Activated effector memory CD4-positive, alpha-beta T cell treated with Interleukin-2 at 50 U/mL for 16 hours (primary cell): ENCODE measurements around the gene SNN.

Experiments used
- DNase-seq: peaks from one replicate; pipeline ENCODE4 v3.0.0-alpha.2; 2020

Gene SNN

DNA sequence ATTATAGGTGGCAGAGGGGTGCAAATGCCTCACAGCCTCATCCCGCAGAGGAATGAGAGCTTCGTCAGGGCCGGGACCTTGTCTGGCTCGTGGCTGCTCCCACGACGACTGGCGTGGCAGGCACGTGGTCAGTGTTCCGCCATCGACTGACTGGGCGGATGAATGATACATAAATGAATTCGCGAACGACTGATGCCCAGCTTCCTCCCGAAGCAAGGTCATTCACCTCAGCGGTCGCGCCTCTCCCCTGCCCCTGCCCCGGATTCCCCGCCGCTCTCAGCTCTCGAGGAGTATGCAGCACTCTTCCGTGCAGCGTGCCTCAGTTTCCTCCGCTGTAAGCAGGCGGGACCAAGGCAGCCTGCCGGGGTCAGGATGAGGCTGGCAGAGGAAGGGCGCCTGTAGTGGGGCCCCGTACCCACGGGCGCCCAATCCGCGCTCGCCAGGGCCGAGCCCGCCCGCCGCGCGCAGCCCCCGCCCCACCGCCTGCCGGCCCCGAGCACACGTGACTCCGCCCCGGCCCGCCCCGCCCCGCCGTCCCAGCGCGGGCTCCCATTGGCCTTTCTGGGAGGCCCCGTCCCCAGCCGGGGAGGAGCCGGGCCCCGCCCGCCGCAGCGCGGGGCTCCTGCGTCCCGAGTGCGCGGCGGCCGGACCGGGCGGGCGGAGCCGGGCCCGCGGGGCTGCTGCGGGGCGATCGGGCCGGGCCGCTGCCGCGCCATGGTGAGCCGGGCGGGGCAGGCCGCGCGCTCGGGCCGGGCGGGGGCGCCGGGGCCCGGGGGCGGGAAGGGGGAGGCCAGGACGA, at the start of gene SNN:
Gene SNN (plus strand): TSS at position 632 of the 799 bp plus-strand sequence. CDS start 7,605 bp downstream, outside the sequence.
- peak; percentile 80 for DNase-seq

DNA sequence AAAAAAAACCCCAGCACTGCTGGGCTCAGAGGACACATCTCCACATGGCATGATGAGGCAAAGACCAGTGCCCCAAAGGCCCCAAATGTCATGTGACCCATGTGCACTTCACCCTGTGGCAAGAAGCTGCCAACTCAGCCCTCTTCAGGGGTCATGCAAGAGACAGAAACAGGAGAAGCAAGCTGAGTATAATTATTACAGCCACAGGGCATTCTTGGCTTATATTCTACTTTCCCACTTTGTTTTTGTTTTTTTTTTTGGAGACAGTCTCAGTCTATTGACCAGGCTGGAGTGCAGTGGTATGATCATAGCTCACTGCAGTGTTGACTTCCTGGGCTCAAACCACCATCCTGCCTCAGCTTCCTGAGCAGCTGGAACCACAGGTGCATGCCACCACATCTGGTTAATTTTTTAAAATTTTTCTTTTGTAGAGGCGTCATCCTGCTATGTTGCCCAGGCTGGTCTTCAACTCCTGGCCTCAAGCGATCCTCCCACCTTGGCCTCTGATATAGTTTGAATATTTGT, 48.9 kb upstream of the SNN start:
- peak; percentile 29 for DNase-seq

DNA sequence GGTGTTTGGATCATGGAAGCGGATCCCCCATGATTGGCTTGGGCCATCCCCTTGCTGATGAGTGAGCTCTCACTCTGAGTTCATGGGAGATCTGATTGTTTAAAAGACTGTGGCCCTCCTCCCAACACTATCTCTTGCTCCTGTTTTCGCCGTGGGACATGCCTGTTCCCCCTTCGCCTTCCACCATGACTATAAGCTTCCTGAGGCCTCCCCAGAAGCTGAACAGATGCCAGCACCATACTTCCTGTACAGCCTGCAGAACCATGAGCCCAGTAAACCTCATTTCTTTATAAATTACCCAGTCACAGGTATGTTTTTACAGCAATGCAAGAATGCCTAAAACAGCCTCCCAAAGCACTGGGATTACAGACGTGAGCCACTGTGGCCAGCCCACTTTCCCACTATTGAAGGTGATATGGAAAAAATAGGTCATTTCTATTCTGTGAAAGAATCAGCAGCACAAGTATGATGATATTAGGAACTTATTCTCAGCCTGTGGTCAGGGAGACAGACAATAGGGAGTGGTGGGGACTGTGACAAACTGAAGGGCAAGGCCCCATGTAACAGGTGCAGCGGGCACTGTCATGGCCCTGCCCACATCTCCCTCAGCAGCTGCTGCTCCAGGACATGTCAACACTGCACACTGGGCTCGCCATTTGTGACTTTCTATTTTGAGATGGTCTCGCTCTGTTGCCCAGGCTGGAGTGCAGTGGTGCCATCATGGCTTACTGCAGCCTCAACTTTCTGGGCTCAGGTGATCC, 47.8 kb upstream of the SNN start:
- no peak for DNase-seq

DNA sequence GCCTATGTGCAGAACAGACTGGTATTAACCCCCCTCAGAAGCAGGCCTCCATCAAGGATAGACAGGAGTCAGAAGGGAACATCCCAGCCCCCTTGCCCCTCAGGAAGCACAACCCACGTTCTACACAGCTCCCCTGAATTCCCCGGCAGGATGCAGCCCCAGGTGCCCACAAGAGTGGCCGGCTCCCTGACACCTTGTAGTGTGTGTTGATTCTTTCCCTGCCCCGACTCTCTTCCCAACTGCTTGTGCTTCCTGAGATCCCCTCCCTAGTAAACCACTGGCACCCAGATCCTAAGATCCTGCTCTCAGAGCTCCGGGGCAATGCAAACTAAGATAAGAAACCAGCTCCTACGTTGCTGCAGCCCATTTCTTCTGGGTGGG, 46.7 kb upstream of the SNN start:
- no peak for DNase-seq

DNA sequence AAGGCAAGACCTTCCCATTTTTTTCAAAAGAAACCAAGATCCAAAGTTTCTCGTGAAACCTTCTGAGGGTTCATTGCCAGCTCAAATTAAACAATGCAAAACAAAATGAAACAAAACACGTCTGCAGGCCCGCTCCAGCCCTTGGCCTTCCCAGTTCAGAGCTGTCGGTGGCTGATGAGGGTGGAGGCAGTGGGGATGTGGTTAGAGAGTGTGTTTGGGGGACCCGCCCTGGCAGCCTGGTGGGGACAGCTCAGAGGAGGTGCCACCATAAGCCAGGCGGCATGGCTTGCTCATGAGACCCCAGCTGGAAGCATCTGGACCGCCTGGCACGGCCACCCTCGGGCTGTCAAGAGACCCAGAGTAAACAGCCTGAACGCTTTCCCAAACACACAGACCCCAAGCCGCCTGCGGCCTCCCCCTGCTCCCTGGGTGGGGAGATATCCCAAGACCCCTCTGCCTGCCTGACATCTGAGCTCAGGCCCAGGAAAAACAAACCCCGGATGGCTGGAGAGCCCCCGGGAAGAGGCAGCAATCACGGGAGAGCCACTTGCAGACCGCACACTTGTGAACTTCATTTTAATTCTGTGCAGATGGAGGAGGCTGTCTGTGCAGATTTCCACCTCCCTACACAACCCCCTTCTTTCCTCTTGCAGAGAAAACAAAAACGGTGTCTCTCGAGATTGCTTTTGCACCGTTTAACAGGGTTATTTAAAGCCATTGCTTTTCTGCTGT, 46.2 kb upstream of the SNN start:
- DNase-seq = peak; percentile 62

DNA sequence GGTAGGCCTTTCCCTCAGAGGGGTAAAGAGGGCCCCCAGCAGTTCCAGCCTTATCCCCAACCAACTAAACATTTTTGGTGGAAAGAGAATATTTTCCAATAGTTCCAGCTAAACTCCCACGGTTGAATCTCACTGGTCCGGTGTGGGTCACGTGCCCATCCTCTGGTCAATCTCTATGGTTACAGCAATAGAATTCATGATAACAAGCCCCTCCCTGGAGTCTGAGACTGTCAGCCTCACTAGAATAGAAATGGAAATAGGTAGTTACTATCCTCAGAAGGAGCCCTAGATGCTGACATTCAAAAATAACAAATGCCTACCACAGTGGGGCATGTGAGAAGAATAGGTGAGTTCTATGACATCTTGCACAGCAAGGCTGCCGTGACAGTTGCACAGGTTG, 44.0 kb upstream of the SNN start:
- no peak for DNase-seq

DNA sequence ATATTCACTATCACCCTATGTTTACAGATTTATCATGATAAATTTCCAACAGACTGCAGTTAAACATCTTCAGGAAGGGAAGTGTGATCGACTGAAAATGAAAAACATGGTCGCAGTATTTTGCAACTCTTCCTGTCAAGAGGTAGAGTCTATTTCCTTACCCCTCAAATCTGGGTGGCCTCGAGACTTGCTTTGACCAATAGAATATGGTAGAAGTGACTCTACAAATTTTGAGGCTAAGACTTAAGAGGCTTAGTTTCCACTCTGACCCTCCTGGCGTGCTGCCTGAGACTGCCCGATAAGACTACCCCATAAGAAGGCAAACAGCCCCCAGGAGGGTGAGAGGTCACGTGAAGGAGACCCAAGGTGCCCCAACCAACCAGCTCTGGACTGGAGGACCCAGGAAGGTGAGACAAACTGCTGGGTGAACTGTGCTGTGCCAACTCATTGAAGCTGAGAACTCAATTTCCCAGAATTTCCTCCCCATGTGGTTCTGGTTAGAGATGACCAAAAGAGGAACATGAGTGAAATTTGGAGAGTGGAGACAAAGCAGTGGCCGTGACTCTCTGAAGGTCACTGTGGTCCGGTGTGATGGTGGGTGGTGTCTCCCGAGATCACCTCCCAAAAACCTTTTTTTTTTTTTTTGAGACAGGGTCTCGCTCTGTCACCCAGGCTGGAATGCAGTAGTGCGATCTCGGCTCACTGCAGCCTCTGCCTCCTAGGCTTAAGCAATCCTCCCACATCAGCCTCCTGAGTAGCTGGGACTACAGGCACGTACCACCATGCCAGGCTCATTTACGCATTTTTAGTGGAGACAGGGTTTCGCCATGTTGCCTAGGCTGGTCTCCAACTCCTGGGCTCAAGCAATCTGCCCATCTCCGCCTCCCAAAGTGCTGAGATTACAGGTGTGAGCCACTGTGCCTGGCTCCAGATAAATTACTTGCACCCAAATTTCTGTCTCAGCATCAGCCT, 43.3 kb upstream of the SNN start:
- no peak for DNase-seq

DNA sequence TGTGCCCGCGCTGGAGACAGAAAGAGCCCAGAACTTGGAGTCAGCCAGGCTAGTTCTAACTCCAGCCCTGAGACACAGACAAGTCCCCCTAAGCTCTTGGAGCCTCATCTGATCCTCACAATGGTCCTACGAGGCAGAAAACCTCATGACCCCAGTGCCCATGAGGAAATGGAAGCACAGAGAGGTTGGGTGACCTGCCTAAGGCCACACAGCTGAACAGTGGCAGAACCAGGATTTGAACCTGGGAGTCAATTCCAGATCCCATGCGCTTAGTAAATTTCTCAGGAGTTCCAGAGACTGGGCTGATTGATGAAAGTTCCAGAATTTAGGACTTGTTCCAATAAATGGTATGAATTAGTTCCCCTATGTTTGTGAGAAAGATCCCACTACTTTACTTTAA, 42.5 kb upstream of the SNN start:
- no peak for DNase-seq

DNA sequence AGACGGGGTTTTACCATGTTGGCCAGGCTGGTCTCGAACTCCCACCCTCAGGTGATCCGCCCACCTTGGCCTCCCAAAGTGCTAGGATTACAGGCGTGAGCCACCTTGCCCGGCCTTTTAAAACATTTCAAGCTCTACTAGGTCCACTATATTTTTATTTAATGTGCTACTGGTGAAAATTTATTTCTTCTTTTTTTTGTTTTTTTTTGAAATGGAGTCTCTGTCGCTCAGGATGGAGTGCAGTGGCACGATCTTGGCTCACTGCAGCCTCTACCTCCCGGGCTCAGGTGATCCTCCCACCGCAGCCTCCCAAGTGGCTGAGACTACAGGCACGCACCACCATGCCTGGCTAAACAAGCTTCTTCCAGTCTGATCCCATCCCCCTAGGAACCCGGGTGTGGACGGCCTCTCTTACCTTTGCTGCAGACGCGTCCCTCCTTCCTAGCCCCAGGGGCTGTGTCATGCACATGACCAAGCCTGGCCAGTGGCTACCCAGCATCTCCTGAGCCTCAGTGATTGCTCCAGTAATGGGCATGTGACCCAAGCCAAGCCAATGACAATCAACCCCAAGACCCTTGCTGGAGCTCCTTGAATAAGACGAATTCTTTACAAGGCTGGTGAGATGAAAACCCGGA, 41.5 kb upstream of the SNN start:
- no peak for DNase-seq

DNA sequence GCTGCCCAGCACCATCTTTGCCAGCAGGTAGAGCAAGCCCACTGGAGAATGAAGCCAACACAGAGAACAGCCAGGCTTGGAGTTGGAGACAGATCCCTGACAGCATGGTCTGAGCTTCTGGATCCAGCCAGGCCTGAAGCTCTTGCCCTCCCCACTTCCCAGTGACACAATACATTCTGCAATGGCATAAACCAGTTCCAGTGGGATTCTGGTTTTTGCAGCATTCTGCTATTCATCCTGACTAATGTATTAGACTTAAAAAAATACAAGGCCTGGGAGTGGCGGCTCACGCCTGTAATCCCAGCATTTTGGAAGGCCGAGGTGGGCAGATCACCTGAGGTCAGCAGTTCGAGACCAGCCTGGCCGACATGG, 41.0 kb upstream of the SNN start:
- no peak for DNase-seq

DNA sequence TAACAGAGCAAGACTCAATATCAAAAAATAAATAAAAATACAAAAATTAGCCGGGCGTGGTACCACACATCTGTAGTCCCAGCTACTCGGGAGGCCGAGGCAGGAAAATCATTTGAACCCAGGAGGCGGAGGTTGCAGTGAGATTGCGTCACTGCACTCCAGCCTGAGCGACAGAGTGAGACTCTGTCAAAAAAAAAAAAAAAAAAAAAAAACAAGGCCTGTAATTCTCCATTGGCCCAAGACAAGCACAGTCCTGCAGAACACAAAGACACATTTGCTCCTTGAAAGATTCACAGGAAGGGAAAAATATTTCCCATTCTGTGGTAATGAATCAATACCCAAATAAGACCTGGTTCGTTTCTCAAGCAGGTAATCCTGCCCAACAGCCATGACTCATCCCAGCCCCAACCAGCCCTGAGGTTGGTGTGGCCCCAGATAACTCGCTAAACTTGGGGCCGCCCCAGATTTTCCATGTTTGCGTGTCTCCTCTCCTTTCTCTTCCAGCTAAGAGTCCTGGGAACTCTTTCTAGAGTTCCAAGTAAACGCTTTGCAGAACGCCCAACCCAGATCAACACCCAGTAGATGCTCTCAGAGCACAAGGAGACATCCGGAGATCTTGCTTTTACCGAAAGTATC, 40.3 kb upstream of the SNN start:
- DNase-seq = no peak

DNA sequence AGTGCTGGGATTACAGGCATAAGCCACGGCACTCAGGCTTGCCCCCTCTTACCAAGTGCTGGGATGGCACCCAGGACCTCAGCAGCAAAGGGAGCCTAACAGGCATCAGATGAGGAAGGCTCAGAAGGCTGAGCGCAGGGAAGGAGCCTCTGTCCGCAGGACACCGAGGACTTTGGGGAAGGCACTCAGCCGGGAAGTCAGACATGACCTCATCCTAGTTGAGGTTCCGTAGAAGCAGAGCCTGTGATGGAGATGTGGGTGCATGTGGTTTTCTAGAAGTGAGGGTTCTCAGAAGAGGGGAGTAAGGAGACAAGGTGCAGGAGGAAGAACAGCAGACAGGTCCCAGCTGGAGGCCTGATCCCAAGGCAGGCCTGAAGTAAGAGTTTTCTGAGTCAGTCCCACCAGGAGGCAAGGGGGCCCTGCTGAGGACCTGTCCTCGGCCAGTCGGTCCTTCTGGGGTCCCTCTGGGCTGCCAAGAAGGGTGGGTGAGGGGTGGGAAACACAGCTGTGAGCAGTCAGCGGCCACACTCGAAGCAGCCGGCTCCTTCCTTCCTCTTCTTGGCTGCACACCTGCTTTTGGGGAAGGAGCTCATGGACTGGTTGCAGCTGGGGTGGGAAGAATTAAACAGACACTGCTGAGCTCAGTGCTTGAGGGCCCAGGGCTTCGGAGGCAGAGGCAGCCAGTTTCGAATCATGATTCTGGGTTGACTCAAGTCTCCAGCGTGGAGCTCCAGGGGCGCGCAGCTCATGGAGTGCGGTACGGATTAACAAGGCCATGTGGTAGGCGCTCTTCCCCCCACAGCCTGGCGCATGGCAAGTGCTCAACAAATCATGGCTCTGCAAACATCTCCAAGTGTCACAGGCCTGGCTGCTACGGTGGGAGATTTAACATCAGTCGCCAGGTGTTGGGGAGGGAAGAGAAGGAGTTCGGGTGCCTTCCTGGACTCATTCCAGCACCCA, 38.9 kb upstream of the SNN start:
- no peak for DNase-seq

DNA sequence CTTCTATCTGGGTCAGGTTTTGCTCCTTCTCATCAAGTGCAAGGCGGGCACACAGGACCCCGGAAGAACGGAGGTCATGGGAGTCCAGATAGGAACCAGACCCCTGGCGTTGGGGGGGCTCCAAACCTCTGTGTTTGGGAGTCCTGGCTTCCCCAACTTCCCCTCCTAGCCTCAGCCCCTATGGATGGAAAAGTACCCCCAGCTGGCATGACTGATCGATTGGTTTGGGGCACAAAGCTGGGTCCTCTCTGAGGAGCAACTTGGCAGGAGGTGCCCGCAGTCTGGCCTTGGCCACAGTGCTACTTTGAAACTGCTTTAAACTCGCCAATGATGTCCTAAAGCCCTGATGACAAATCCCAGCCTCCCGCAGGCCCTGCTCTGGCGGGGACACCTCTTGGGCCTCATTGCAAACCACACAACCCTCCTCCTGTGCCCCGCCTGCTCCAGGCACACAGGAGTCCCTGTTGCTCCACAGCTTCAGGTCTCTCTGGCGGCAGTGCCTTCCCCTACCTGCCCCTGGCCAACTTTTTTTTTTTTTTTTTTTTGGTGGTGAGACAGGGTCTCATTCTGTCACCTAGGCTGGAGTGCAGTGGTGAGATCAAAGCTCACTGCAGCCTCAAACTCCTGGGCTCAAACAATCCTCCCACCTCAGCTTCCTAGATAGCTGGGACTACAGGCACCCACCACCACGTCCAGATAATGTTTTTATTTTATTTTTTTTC, 38.0 kb upstream of the SNN start:
- DNase-seq = no peak

DNA sequence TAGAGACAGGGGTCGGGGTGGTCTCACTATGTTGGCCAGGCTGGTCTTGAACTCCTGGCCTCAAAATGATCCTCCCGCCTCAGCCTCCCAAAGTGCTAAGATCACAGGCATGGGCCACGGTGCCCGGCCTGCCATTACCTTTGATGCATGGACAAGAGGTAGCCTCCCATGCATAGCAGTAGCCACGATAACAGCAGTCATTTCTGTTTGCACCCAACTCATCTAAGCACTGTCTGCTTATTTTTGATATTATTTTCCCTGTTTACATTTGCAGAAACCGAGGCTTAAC, 37.5 kb upstream of the SNN start:
- no peak for DNase-seq

DNA sequence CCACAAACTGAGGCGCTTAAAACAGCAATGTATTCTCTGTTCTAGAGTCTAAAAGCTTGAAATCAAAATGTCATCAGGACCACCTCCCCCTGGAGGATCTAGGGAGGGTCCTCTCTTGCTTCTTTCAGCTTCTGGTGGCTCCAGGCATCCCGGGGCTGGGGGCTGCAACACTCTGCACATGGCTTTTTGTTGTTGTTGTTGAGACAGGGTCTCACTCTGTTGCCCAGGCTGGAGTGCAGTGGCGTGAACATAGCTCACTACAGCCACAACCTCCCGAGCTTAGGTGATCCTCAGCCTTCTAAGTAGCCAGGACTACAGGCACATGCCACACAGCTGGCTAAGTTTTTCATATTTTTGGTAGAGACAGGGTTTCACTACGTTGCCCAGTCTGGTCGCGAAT, 37.0 kb upstream of the SNN start:
- DNase-seq = no peak

DNA sequence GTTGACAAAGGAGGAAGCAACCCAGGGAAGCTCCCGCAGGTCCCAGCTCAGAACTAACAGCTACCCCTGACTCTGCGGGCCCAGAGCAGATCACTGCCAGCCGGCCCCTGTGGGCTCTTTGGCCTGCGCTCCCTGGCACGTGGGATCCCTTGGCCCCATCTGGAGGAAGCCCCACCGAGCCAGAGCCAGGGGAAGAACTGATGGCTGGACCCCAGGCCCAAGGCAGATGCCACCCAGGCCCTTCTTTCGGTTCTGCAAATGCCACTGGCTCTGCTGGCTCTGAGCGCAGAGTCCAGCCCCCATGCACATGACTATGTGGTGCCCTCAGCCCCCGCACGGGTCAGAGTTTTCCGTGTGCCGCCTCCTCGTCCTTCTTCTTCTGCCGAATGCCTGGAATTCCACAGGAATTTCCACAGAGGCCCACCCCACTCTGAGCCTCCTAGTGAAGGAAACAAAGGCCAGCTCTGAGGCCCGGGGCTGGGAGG, 35.8 kb upstream of the SNN start:
- DNase-seq = no peak

DNA sequence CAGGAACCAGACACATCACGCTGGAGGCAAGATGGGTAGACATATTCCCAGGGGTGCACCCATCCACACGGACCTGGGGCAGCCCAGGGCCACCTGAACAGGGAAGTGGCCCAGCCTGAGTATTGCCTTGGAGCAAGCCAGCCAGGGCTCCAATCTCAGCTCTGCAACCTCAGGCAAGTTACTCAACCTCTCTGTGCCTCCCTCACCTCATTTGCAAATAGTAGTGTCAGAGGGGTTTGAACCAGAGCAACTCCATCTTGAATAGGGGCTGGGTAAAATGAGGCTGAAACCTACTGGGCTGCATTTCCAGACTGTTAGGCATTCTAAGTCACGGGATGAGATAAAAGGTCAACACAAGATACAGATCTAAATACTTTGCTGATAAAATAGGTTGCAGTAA, 35.1 kb upstream of the SNN start:
- DNase-seq = no peak

DNA sequence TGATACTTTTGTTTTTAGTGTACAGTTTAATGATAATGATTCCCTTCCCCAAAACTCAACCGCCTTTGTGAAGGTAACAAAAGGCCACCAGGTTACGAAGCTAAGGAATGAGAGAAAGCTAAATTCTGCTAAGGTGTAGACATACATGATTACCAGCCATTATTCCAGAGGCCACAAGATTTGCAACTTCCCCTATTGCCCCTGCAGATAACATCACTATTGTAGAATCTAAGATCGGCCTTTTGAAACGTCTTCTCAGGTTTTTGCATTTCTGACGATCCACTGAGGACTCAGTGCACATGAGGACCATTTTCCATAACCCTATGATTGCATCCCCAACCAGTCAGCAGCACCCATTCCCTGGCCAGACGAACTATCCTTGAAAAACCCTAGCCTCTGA, 33.9 kb upstream of the SNN start:
- no peak for DNase-seq

DNA sequence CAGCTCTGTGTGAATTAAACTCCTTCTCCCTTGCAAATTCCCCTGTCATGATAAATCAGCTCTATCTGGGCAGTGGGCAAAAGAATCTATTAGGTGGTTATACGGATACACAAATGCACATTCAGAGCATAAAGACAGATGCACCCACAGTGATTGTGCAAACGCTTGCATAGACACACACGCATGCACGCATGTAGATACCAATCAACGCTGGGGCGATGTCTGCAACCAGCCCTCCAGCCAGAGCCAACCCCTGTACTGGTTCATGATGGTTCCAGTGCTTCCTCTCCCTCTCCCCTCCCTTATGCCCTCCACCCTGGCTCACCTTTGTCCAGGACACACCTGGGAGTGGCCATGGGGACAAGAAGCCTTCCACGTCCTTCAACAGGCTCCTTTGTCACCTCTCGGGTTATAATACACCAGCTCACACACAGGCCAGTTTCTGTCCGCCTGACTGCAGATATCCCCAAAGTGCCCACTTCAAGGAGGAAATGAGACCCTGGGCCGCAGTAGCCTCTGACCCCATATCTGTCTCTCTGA, 33.1 kb upstream of the SNN start:
- no peak for DNase-seq
